Thymus (tissue), 11 donors: ENCODE measurements around the gene SF3A1. TPM values are rescaled to one million over a fixed set of nuclear protein-coding genes. Genes with fewer than 3 reads are reported as not detected.
A peak's percentile ranks its signal among the peaks of the same experiment; 100 is the strongest.

Experiments used
- DNase-seq, 9 donors: peaks; one replicate each; pipeline ENCODE4 v3.0.0-alpha.2; 2013; ENCODE audit warnings: low spot score in 9 of 9, low read depth in 6 of 9, missing footprints in 1 of 9
- H3K27ac ChIP-seq, 2 donors: one replicate each; pipeline ENCODE4 v1.5.1; 2013; ENCODE audit warnings: control low read depth in 1 of 2, low read depth in 1 of 2, low read length in 1 of 2, mild to moderate bottlenecking in 1 of 2, moderate library complexity in 1 of 2
- H3K27me3 ChIP-seq, 2 donors: one replicate each; pipeline ENCODE4 v1.5.1; 2013; ENCODE audit warnings: low read length in 1 of 2; ENCODE audit not compliant: control insufficient read depth in 2 of 2, insufficient read depth in 1 of 2
- H3K36me3 ChIP-seq, 2 donors: one replicate each; pipeline ENCODE4 v1.5.1; 2013; ENCODE audit warnings: low read length in 1 of 2, mild to moderate bottlenecking in 1 of 2, moderate library complexity in 1 of 2; ENCODE audit not compliant: control insufficient read depth in 2 of 2, insufficient read depth in 2 of 2
- H3K4me1 ChIP-seq, 2 donors: one replicate each; pipeline ENCODE4 v1.5.1; 2013; ENCODE audit warnings: low read length in 2 of 2; ENCODE audit not compliant: control insufficient read depth in 2 of 2, insufficient read depth in 2 of 2
- H3K4me3 ChIP-seq, 2 donors: one replicate each; pipeline ENCODE4 v1.5.1; 2013; ENCODE audit warnings: low read length in 2 of 2, control low read depth in 1 of 2, mild to moderate bottlenecking in 1 of 2
- H3K9me3 ChIP-seq, 2 donors: one replicate each; pipeline ENCODE4 v1.5.1; 2013; ENCODE audit warnings: low read length in 1 of 2, mild to moderate bottlenecking in 1 of 2; ENCODE audit not compliant: control insufficient read depth in 2 of 2, insufficient read depth in 1 of 2
- WGBS: extraction: QIAGEN DNeasy Blood & Tissue Kit; methylation state at CpG from one replicate; pipeline ENCODE4 v1.1.7; 2013; 5-methylcytosine and 5-hydroxymethylcytosine counted together
- polyA plus RNA-seq: library from polyadenylated mRNA; stranded (reverse); fragments of 200-250 nt; gene quantifications from one replicate; pipeline ENCODE4 v1.2.3, GENCODE V29; 2013
- total RNA-seq: library from RNA; stranded (reverse); fragments of 120-200 nt; gene quantifications from one replicate; pipeline ENCODE4 v1.2.4, GENCODE V29; 2013
- donor health status: healthy.

Gene SF3A1
- total and polyA plus RNA-seq, 2 donors, result 25.7 to 26.9 TPM

DNA sequence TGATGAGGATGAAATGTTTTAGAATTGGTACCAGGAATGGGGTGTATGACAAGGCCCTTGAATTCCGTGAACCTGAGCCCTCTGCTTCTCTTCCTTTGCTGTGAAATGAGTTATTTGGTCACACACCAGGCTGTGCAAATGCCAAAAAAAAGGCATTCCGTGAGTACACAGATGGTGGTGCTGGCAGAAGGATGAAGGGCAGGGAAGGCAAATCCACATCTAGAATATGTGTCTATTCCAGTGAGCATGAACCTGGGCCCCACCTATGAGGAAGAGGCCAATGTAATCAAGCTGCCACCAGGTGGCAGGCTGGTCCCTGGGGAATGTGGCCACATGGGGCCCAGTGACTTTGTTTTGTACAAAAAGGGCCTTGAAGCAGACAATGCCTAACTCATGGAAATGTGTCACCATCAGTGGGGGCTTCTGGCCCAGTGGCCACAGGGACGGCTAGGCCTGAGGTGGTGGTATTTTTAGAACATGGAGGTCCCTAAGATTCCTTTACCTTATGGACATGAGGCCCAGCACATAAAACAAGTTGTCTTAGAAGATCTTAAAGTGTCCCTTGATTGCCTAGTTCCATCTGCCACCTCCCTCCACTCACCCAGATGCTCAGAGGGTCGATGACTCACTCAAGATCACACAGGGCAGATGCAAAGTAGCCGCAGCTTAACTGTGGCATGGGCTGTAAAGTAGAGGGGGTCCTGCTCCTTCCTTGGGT, 34.4 kb upstream of the SF3A1 start:
- Histone ChIP-seq H3K27ac (no peak overlapping the region), H3K27me3 (peaks cover 0 to 5% of the 10 kb centered on the region in 2 donors), H3K9me3 (peaks cover 0 to 16% of the 10 kb centered on the region in 2 donors), H3K4me3 (no peak overlapping the region), H3K36me3 (no peaks in the 10 kb centered on the region), H3K4me1 (peaks cover 10 to 53% of the 10 kb centered on the region in 2 donors)
- DNase-seq, result peak in 8 of 9 donors; percentile 47 to 88 (median 75)
- 81% methylated on average over 5 of the region's 5 CpGs for WGBS

DNA sequence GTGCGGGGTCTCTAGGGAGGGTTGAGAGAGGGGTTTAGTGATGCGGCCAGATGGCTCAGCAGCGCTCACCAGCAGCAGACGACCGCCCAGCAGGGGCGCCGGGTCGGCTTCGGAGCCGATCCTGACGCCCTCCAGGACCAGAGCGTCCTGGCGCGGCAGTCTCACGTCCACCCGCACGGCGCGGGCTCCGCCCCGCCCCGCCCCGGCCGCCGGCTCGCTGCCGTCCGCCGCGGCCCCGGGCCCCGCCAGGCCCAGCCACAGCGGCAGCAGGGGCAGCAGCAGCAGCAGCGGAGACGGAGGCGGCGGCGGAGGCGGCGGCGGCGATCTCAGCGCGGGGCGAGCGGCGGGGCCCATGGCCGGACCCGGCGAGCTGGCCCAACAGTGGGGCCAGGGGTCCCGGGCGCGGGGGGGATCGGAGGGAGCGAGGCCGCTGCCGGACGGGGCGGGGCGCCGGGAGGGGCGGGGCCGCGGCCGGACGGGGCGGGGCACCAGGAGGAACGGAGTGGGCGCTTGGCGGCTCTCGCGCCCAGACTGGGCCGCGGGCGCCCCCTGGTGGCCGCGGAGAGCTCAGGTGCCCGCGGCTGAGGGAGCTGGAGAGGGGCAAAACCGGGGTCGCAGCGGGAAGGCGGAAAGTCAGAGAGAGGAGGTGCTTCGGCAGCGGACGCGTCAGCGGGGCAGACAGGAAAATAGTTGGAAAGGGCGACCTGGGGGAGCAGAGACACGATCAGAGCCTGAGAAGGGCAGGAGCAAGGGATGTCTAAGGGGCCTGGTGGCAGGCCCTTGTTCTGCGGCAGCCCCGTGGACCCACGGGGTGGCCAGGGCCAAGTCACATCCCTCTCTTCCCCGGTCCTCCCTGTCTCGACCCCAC, 30.5 kb upstream of the SF3A1 start, which contains the start of gene RNF215:
RNF215 (minus strand) TSS at position 452 of the 868 bp plus-strand sequence; CDS start at position 354, 98 bp downstream.
- WGBS, result 2% methylated on average over 95 of the region's 95 CpGs
- DNase-seq, result peak in 7 of 9 donors; percentile 62 to 88 (median 75)
- Histone ChIP-seq H3K27me3 (peaks cover 3 to 5% of the 10 kb centered on the region in 2 donors), H3K9me3 (peaks cover 0 to 16% of the 10 kb centered on the region in 2 donors), H3K36me3 (no peaks in the 10 kb centered on the region), H3K4me3 (peak within 1 kb of the TSS; percentile 39 to 81), H3K27ac (no peak within 1 kb of the TSS), H3K4me1 (peaks cover 7 to 38% of the 10 kb centered on the region in 2 donors)

- H3K36me3 ChIP-seq, result no peaks in the 10 kb centered on the region
- H3K27me3 ChIP-seq, result peaks cover 3 to 5% of the 10 kb centered on the region in 2 donors
- no peak for DNase-seq
- peaks cover 0 to 16% of the 10 kb centered on the region in 2 donors for H3K9me3 ChIP-seq
- peaks cover 11 to 42% of the 10 kb centered on the region in 2 donors for H3K4me1 ChIP-seq
- no peak overlapping the region for H3K27ac ChIP-seq
- 44% methylated on average over 10 of the region's 10 CpGs for WGBS
- peak overlapping the region; percentile 39 to 81 for H3K4me3 ChIP-seq
Observed at GRCh38 chr22:30386608-30386959, 29.9 kb upstream of the SF3A1 start.

GRCh38 chr22:30385942-30386341, 29.2 kb upstream of the SF3A1 start:
- Histone ChIP-seq H3K27ac (no peak overlapping the region), H3K27me3 (peaks cover 3 to 5% of the 10 kb centered on the region in 2 donors), H3K4me1 (peaks cover 15 to 42% of the 10 kb centered on the region in 2 donors), H3K36me3 (no peaks in the 10 kb centered on the region), H3K4me3 (no peak overlapping the region), H3K9me3 (peaks cover 0 to 11% of the 10 kb centered on the region in 2 donors)
- DNase-seq, result peak in 1 of 9 donors; percentile 54
- 92% methylated on average over 10 of the region's 10 CpGs for whole genome bisulfite sequencing

- WGBS, result 67% methylated on average over 3 of the region's 3 CpGs
- Histone ChIP-seq H3K27ac (no peak overlapping the region), H3K4me1 (peaks cover 22 to 60% of the 10 kb centered on the region in 2 donors), H3K36me3 (peaks cover 0 to 3% of the 10 kb centered on the region in 2 donors), H3K4me3 (no peak overlapping the region), H3K27me3 (peaks cover 3 to 5% of the 10 kb centered on the region in 2 donors), H3K9me3 (no peaks in the 10 kb centered on the region)
- no peak for DNase-seq
Observed at GRCh38 chr22:30383061-30383460, 26.4 kb upstream of the SF3A1 start.

- H3K27ac ChIP-seq, result no peak overlapping the region
- DNase-seq, result no peak
- no peak overlapping the region for H3K4me3 ChIP-seq
- peaks cover 5% of the 10 kb centered on the region in 2 donors for H3K27me3 ChIP-seq
- WGBS, result 98% methylated on average over 5 of the region's 5 CpGs
- no peaks in the 10 kb centered on the region for H3K9me3 ChIP-seq
- peaks cover 0 to 3% of the 10 kb centered on the region in 2 donors for H3K36me3 ChIP-seq
- H3K4me1 ChIP-seq, result peaks cover 22 to 55% of the 10 kb centered on the region in 2 donors
Observed at GRCh38 chr22:30382340-30382739, 25.6 kb upstream of the SF3A1 start.

DNA sequence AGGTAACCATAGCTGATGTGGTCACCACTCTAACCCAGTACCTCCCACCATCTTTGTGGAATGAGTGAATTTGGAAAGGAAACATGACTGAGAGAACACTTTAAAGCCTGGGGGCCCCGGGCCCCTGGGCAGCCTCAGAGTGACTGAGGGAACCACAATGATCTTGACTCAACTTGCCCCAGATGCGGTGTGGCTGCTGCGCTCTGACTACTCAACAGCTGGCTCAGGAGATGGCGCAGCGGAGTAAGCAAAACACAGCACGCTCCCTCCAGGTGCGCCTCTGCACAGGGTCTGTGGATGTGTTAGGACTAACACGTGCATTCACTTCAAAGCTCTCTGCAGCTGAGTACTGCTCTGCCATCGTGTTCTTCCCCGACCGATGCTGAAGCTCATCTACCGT, 24.6 kb upstream of the SF3A1 start:
- DNase-seq, result peak; percentile 81 to 97 (median 94)
- peaks cover 0 to 5% of the 10 kb centered on the region in 2 donors for H3K27me3 ChIP-seq
- H3K36me3 ChIP-seq, result peaks cover 0 to 3% of the 10 kb centered on the region in 2 donors
- peak overlapping the region in 1 of 2 donors; percentile 96 for H3K27ac ChIP-seq
- peaks cover 21 to 48% of the 10 kb centered on the region in 2 donors for H3K4me1 ChIP-seq
- 8% methylated on average over 12 of the region's 12 CpGs for WGBS
- no peaks in the 10 kb centered on the region for H3K9me3 ChIP-seq
- H3K4me3 ChIP-seq, result no peak overlapping the region

- no peak overlapping the region for H3K4me3 ChIP-seq
- 97% methylated on average over 20 of the region's 20 CpGs for WGBS
- no peak overlapping the region for H3K27ac ChIP-seq
Observed at GRCh38 chr22:30380011-30380410, 23.3 kb upstream of the SF3A1 start.

More at GRCh38 chr22:30380011-30380410, 23.3 kb upstream of the SF3A1 start:
- DNase-seq, result no peak
- peaks cover 0 to 3% of the 10 kb centered on the region in 2 donors for H3K36me3 ChIP-seq
- no peaks in the 10 kb centered on the region for H3K9me3 ChIP-seq
- H3K4me1 ChIP-seq, result peaks cover 21 to 42% of the 10 kb centered on the region in 2 donors
- peaks cover 0 to 5% of the 10 kb centered on the region in 2 donors for H3K27me3 ChIP-seq
